GM21528 (cell line): Measurements from ENCODE around the gene CADPS.
"Not testable (repeated sequence)": the region's sequence is repeated elsewhere in the genome, so short reads cannot be mapped to it uniquely, and the experiment has no call there.

Source experiments
- ATAC-seq: cut with Tn5 transposase; IDR thresholded peaks from one replicate; pipeline ENCODE4 v1.9.1; 2021; ENCODE audit warnings: mild to moderate bottlenecking, moderate library complexity; ENCODE audit not compliant: unreplicated experiment, low FRiP score

CADPS gene

GRCh38 chr3:62604751-62605351 lies 270.4 kb downstream of the CADPS start:
- no peak for ATAC-seq

- ATAC-seq = no peak
Measured at GRCh38 chr3:62604298-62604697, 270.9 kb downstream of the CADPS start.

- ATAC-seq = no peak
Measured at GRCh38 chr3:62602987-62603386, 272.2 kb downstream of the CADPS start.

- ATAC-seq = no peak
Measured at GRCh38 chr3:62602129-62602770, 273.0 kb downstream of the CADPS start.

GRCh38 chr3:62601238-62602070 lies 273.8 kb downstream of the CADPS start:
- no peak for ATAC-seq

GRCh38 chr3:62600033-62600432 lies 275.2 kb downstream of the CADPS start:
- ATAC-seq = no peak

GRCh38 chr3:62597491-62597890 lies 277.7 kb downstream of the CADPS start:
- no peak for ATAC-seq

GRCh38 chr3:62592408-62592807 lies 282.8 kb downstream of the CADPS start:
- ATAC-seq = no peak

GRCh38 chr3:62589078-62589477 lies 286.1 kb downstream of the CADPS start:
- ATAC-seq = no peak

- no peak for ATAC-seq
Measured at GRCh38 chr3:62587579-62588031, 287.6 kb downstream of the CADPS start.

- no peak for ATAC-seq
Measured at GRCh38 chr3:62587169-62587568, 288.0 kb downstream of the CADPS start.

GRCh38 chr3:62586356-62586755 lies 288.9 kb downstream of the CADPS start:
- no peak for ATAC-seq

GRCh38 chr3:62585861-62586260 lies 289.4 kb downstream of the CADPS start:
- no peak for ATAC-seq

- no peak for ATAC-seq
Measured at GRCh38 chr3:62584636-62585035, 290.6 kb downstream of the CADPS start.

GRCh38 chr3:62582495-62583172 lies 292.6 kb downstream of the CADPS start:
- no peak for ATAC-seq

- ATAC-seq = not testable (repeated sequence)
Measured at GRCh38 chr3:62580485-62580884, 294.7 kb downstream of the CADPS start.

GRCh38 chr3:62577153-62577552 lies 298.1 kb downstream of the CADPS start:
- no peak for ATAC-seq

- ATAC-seq = no peak
Measured at GRCh38 chr3:62574266-62574898, 300.8 kb downstream of the CADPS start.

GRCh38 chr3:62571916-62572315 lies 303.3 kb downstream of the CADPS start:
- ATAC-seq = no peak

GRCh38 chr3:62570888-62571287 lies 304.3 kb downstream of the CADPS start:
- no peak for ATAC-seq
